Mucosa of stomach (tissue), 1 donor: ENCODE data around the gene ANGPTL7.
"Not testable (repeated sequence)": the region's sequence is repeated elsewhere in the genome, so short reads cannot be mapped to it uniquely, and the experiment has no call there.

ENCODE experiments used
- H3K27me3 ChIP-seq: one replicate; pipeline ENCODE4 v1.7.0; 2013; ENCODE audit warnings: mild to moderate bottlenecking, low read length; ENCODE audit not compliant: control insufficient read depth, insufficient read depth
- H3K36me3 ChIP-seq: one replicate; pipeline ENCODE4 v1.7.0; 2013; ENCODE audit warnings: low read length; ENCODE audit not compliant: control insufficient read depth, insufficient read depth
- H3K4me1 ChIP-seq: one replicate; pipeline ENCODE4 v1.7.0; 2013; ENCODE audit warnings: mild to moderate bottlenecking, low read length; ENCODE audit not compliant: control insufficient read depth, insufficient read depth
- H3K4me3 ChIP-seq: one replicate; pipeline ENCODE4 v1.7.0; 2013; ENCODE audit warnings: low read length
- H3K9ac ChIP-seq: one replicate; pipeline ENCODE4 v1.7.0; 2013; ENCODE audit warnings: mild to moderate bottlenecking, low read length, moderate library complexity
- H3K9me3 ChIP-seq: one replicate; pipeline ENCODE4 v1.7.0; 2013; ENCODE audit warnings: mild to moderate bottlenecking, low read length, moderate library complexity; ENCODE audit not compliant: control insufficient read depth
- donor health status: Pancreatic carcinoma.

ANGPTL7 gene

GRCh38 chr1:11153184-11153583, 36.0 kb upstream of the ANGPTL7 start:
- H3K4me3 ChIP-seq, result no peak overlapping the region
- no peaks in the 10 kb centered on the region for H3K27me3 ChIP-seq
- H3K4me1 ChIP-seq, result no peaks in the 10 kb centered on the region
- no peak overlapping the region for H3K9ac ChIP-seq
- H3K9me3 ChIP-seq, result no peaks in the 10 kb centered on the region
- H3K36me3 ChIP-seq, result no peaks in the 10 kb centered on the region

GRCh38 chr1:11156441-11156840, 32.7 kb upstream of the ANGPTL7 start:
- H3K4me1 ChIP-seq, result no peaks in the 10 kb centered on the region
- no peaks in the 10 kb centered on the region for H3K9me3 ChIP-seq
- H3K9ac ChIP-seq, result no peak overlapping the region
- H3K4me3 ChIP-seq, result no peak overlapping the region
- H3K36me3 ChIP-seq, result no peaks in the 10 kb centered on the region
- H3K27me3 ChIP-seq, result no peaks in the 10 kb centered on the region

- Histone ChIP-seq H3K9me3 (no peaks in the 10 kb centered on the region), H3K27me3 (no peaks in the 10 kb centered on the region), H3K36me3 (no peaks in the 10 kb centered on the region), H3K9ac (no peak overlapping the region), H3K4me1 (no peaks in the 10 kb centered on the region), H3K4me3 (no peak overlapping the region)
These were observed 32.2 kb upstream of the ANGPTL7 start for GRCh38 chr1:11156963-11157362.

GRCh38 chr1:11157394-11157793, 31.8 kb upstream of the ANGPTL7 start:
- Histone ChIP-seq H3K27me3 (no peaks in the 10 kb centered on the region), H3K9me3 (no peaks in the 10 kb centered on the region), H3K4me3 (no peak overlapping the region), H3K9ac (no peak overlapping the region), H3K36me3 (no peaks in the 10 kb centered on the region), H3K4me1 (no peaks in the 10 kb centered on the region)

- H3K4me1 ChIP-seq, result no peaks in the 10 kb centered on the region
- H3K4me3 ChIP-seq, result no peak overlapping the region
- H3K27me3 ChIP-seq, result no peaks in the 10 kb centered on the region
- H3K9ac ChIP-seq, result no peak overlapping the region
- H3K9me3 ChIP-seq, result no peaks in the 10 kb centered on the region
- H3K36me3 ChIP-seq, result no peaks in the 10 kb centered on the region
These were observed 31.3 kb upstream of the ANGPTL7 start for GRCh38 chr1:11157867-11158266.

- Histone ChIP-seq H3K4me1 (no peaks in the 10 kb centered on the region), H3K36me3 (no peaks in the 10 kb centered on the region), H3K27me3 (no peaks in the 10 kb centered on the region), H3K9ac (no peak overlapping the region), H3K4me3 (no peak overlapping the region), H3K9me3 (no peaks in the 10 kb centered on the region)
These were observed 30.9 kb upstream of the ANGPTL7 start for GRCh38 chr1:11158291-11158690.

GRCh38 chr1:11158720-11159321, 30.3 kb upstream of the ANGPTL7 start:
- no peak overlapping the region for H3K9ac ChIP-seq
- no peaks in the 10 kb centered on the region for H3K27me3 ChIP-seq
- no peaks in the 10 kb centered on the region for H3K9me3 ChIP-seq
- H3K4me3 ChIP-seq, result no peak overlapping the region
- no peaks in the 10 kb centered on the region for H3K36me3 ChIP-seq
- no peaks in the 10 kb centered on the region for H3K4me1 ChIP-seq

- H3K4me1 ChIP-seq, H3K36me3 ChIP-seq, H3K9me3 ChIP-seq, H3K4me3 ChIP-seq, H3K9ac ChIP-seq, H3K27me3 ChIP-seq: not testable (repeated sequence)
These were observed 26.4 kb upstream of the ANGPTL7 start for GRCh38 chr1:11162752-11163151.

- H3K4me1 ChIP-seq, H3K27me3 ChIP-seq, H3K4me3 ChIP-seq, H3K9me3 ChIP-seq, H3K9ac ChIP-seq, H3K36me3 ChIP-seq: not testable (repeated sequence)
These were observed 22.4 kb upstream of the ANGPTL7 start for GRCh38 chr1:11166744-11167143.

- no peak overlapping the region for H3K9ac ChIP-seq
- no peak overlapping the region for H3K4me3 ChIP-seq
- no peaks in the 10 kb centered on the region for H3K9me3 ChIP-seq
- H3K36me3 ChIP-seq, result no peaks in the 10 kb centered on the region
- H3K27me3 ChIP-seq, result no peaks in the 10 kb centered on the region
- no peaks in the 10 kb centered on the region for H3K4me1 ChIP-seq
These were observed 20.4 kb upstream of the ANGPTL7 start for GRCh38 chr1:11168731-11169130.

GRCh38 chr1:11169202-11169601, 20.0 kb upstream of the ANGPTL7 start:
- H3K27me3 ChIP-seq, result no peaks in the 10 kb centered on the region
- no peak overlapping the region for H3K4me3 ChIP-seq
- no peaks in the 10 kb centered on the region for H3K4me1 ChIP-seq
- H3K9ac ChIP-seq, result no peak overlapping the region
- H3K36me3 ChIP-seq, result no peaks in the 10 kb centered on the region
- no peaks in the 10 kb centered on the region for H3K9me3 ChIP-seq

- Histone ChIP-seq H3K36me3 (no peaks in the 10 kb centered on the region), H3K9me3 (no peaks in the 10 kb centered on the region), H3K9ac (no peak overlapping the region), H3K4me1 (no peaks in the 10 kb centered on the region), H3K4me3 (no peak overlapping the region), H3K27me3 (no peaks in the 10 kb centered on the region)
These were observed 19.1 kb upstream of the ANGPTL7 start for GRCh38 chr1:11170102-11170501.

- Histone ChIP-seq H3K9me3 (no peaks in the 10 kb centered on the region), H3K4me1 (no peaks in the 10 kb centered on the region), H3K27me3 (no peaks in the 10 kb centered on the region), H3K4me3 (no peak overlapping the region), H3K36me3 (peaks cover 3% of the 10 kb centered on the region), H3K9ac (no peak overlapping the region)
These were observed 14.8 kb upstream of the ANGPTL7 start for GRCh38 chr1:11174261-11174942.
